T-helper 1 cell (primary cell): ENCODE measurements around the gene AGAP1.
"Not testable (repeated sequence)": the region's sequence is repeated elsewhere in the genome, so short reads cannot be mapped to it uniquely, and the experiment has no call there.

Experiments
- DNase-seq, 5 donors: peaks; one replicate each; pipeline ENCODE4 v3.0.0-alpha.2; 2012 to 2020

Gene AGAP1

DNA sequence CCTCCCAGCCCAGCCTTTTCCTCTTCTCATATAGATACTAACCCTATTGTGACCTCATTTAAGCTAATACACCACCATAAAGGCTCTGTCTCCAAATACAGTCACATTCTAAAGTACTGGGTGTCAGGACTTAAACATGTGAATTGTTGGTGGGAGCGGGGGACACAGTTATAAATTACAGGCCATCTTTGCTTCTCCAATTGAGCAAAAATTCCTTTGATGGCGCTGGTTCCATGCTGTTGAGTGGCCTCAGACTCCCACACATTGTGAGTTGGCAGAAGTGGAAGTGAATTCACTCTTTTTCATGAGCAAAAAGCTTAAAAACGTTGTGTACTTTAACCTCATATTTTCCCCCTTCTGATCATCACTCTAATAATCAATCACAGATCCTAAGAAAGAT lies 628.4 kb downstream of the AGAP1 start:
- no peak for DNase-seq

DNA sequence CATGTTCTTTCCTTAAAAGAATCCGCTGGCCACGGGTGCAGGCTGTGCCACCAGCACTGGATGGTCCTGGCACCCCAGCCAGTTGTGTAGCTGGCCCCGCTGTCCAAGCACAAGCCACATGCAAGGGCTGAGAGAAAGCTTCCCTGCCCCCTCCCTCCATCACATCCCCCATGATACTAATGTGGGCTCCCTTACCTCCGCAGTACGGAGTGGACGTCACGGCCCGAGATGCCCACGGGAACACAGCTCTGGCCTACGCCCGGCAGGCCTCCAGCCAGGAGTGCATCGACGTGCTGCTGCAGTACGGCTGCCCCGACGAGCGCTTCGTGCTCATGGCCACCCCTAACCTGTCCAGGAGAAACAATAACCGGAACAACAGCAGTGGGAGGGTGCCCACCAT lies 629.9 kb downstream of the AGAP1 start:
- DNase-seq: no peak

DNA sequence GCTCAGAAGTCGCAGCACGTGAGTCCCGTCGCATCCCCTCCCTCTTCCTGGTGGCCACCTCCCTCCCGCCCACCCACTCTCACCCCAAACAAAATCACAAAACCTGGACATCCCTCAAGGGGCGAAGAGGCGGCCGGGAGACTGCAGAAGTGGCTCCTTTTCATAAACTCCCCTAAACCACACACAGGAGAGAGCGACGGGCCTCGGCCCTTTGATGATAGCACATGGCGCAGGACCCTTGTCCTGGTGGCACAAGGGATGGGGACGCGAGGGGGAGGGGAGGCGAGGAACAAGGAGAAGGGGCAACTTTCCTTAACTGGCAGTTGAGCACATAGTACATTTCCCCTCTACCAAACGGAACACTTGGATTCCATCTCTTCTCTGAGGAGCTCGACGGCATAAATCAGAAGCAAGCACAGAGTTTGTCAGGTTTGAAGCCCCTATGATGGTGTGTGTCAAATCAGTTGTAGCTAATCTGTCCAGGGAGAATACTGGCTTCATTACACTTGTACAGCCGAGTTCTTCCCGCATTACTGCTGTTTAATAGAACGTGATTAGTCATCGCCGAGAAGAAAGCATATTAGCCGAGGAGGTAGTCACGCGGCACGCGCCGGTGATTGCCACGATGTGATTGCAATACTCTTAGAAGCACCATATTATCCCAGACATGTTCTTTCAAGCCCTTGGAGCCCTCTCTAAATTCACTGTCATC lies 630.5 kb downstream of the AGAP1 start:
- no peak for DNase-seq

DNA sequence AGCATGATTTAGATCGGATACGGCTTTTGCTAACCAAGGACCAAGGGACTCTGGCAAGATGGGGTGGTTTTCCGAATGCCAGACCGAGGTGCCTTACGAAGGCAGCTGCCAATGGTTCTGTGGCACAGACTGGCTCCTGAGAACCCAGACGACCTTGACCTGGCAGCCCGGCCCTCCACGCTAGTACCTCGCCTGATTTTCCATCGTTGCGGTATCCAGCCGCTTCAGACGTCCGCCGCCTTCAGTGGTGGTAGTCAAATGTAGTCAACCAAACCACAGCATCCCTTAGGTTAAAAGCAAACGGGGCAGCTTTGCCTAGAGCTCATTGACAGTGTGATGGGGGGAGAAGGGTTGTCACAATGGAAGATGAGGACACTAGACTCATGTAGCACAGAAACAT lies 631.7 kb downstream of the AGAP1 start:
- no peak for DNase-seq

DNA sequence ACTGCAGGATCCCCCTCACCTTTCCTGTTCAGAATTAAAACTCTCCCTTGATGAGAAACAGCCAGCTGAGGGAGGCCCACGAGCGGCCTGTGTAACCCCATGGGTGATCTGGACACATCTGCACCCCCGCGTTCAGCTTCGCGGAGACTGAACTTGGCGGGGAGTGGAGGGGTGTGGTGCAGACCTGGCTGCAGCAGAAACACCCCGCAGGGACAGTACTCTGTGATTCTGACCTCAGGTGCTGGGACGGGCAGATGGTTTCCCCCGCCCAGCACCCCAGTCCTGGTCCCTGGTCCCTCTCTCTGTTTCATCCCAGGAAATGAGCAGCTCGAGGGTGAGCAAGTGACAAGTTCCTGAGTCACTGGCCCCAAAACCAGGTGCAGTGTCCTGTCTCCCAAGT lies 633.2 kb downstream of the AGAP1 start:
- no peak for DNase-seq

DNA sequence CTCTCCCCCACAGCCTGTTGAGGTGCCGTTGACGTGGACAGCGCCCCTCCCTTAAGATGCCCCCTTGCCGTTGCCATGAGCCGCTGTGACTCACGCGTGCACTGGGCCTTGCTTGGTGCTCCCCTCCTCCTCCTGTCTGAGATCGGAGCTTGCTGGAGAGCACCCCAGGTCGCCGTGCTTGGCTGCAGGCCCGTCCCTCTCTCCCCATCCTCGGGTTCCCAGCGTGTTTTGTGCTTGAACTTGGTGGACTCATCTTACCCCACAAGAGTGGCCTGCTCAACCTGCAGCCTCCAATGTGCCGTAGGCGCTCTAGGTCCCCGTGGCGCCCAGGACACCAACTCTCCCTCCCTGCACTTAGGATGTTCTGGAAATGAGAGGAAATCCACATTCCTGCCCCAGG lies 634.5 kb downstream of the AGAP1 start:
- DNase-seq: no peak

DNA sequence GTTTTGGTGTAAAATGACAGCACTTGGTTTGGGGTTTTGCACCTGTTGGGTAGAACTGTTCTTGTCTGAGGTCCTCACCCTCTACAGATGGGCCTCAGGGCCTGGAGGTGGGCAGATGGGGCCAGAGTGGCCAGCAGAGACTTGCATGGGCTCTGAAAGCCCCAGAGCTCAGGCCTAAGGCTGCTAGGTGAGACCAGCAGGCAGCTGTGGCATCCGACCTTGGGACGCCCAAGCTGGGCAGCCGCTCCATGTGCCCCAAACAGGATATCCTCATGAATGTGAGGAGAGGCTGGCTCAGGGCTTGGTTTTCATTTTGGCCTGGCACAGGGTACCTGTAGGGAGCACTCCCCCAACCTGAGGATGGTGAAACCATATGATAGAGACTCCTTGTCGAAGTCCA lies 636.1 kb downstream of the AGAP1 start:
- DNase-seq: no peak

DNA sequence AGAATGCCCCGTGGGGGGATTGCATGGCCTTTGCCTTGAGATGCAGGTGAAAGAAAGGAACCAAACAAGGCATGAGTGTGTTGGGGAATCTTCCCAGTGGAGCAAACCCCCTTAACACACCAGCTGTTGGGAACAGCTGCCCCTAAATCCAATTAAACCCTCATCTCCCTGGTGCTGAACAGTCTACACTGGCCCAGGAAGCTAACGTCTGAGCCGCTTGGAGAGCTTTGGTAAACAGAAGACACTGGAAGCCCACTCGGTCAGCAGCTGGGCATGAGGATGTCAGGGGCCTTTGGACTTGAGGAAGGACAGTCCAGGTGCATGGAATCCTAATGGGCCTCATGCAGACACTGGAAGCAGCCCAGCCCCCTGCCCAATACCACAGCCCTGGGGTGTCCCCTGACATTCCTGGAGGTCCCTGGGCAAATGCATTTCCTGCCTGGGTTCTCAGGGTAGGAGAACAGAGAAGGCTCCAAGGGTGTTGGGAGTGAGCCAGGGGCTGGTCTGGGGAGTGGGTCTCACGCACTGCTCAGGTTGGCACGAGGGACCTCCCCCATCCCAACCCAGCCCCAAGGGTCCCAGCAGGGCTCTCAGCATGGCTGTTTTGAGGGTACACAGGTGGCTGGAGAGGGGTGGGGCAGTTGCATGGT lies 636.6 kb downstream of the AGAP1 start:
- DNase-seq: no peak

DNA sequence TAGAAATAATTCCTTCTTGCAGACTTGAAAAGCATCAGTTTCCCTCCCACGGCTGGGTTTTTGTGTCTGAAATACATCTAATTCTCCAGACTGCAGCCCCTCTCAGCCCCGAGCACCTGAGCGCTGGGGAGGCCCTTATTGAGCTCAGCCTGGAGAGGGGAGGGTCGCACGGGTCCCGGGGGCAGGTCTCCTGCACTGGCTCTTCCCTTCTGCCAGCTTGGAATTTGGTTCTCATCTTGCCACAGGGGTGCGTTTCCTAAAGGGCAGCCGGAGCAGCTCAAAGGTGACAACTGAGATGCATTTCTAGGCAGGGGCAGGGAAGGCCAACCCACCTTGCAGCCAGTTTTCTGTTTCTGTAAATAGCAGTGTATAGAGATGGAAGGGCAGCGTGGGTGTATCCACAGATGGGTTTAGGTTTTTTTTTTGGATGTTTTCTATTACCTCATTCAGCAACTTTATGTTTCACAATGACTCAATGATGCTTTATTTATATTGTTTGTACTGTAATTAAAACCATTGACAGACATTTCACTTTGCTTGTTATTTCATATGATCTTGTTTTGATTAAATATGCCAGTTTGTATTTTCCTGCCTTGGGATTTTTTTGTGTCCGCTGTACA lies 637.3 kb downstream of the AGAP1 start:
- DNase-seq: no peak

DNA sequence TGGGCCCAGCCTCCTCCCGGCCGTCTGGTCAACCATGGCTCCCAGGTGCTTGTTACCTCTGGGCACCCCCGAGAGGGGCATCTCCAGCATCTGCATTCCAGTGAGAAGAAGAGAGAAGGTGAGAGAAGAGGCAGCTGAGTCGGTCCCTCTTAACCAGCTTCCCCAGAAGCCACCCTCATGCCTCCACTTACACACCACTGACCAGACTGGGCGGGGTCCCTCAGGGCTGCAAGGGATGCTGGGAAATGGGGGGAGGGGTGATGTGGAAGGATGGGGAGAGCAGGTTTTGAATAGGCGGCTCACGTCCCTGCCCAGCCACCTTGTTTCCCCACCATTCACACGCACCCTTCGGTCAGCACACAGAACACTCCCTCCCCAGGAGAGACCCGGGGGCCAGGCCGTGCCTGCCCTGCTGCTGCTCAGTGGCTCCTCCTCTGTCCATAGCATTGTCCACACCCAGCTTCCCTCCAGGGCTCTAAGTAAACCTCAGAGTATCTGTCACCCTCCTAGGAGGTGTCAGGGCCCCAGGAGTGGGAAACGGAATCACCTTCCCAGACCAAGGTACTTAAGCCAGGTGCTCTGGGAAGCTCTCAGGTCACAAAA lies 639.7 kb downstream of the AGAP1 start:
- DNase-seq: no peak

DNA sequence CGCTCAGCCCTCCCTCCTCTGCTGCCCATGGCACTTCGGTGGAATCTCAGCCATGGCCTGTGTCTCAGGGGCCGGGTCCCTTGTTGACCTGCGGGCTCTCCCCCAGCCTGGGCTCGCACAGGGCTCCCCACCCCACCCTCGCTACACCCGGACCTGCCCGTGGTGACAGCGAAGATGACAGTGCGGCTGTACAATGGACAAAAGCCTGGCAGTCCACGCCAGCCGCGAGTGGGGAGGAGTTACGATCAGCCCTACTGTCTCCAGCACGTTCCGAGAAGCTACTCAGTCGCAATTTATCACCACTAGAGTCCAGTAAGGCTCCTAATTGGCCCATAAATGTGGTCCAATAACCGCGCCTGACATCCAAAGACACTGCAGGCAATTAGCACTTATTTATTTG lies 642.7 kb downstream of the AGAP1 start:
- no peak for DNase-seq

DNA sequence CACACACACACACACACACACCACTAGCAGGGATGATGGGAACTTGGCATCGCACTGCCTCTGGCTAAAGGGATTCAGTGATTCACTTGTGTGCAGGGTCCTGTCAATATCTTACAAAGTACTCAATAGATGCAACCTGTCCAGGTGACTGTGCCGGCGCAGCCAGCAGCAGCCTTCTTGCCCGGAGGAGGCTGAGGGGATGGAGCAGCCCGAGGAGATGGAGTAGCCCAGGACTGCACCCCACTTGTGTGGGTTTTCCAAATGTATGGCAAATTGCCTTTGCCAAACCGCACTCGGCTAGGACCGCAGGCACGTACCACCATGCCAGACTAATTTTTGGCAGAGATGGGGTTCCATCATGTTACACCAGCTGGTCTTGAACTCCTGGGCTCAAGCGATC lies 643.2 kb downstream of the AGAP1 start:
- DNase-seq: no peak

DNA sequence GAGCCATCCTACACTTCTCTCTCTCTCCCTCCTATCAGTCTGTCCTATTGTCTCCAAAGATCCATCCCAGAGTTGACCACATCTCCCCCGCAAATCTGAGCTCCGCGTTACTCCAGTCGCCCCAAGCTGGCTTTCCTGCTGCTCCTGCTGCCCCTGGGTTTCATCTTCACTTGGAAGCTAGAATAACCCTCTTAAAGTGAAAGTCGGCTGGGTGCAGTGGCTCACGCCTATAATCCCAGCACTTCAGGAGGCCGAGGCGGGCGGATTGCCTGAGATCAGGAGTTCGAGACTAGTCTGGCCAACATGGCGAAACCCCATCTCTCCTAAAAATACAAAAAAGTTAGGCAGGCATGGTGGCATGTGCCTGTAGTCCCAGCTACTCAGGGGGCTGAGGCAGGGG lies 647.8 kb downstream of the AGAP1 start:
- not testable (repeated sequence) for DNase-seq

DNA sequence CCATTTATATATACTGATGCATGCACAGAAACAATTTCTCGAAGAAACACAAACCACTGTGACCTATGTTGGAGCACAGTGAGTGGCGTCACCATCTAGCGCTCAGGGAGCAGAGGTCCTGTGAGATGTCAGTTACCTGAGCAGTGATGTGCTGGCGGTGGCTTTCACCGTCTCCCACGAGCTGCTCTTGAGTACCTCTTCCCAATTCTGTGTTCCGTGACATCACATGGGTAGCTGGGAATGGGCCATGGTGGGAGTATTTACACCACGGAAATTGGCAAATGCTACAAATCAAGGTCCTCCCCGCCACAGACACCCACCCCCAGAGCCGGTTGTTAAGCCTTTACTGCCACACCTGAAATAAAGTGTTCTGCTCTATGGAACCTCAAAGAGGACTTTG lies 650.0 kb downstream of the AGAP1 start:
- DNase-seq: no peak

DNA sequence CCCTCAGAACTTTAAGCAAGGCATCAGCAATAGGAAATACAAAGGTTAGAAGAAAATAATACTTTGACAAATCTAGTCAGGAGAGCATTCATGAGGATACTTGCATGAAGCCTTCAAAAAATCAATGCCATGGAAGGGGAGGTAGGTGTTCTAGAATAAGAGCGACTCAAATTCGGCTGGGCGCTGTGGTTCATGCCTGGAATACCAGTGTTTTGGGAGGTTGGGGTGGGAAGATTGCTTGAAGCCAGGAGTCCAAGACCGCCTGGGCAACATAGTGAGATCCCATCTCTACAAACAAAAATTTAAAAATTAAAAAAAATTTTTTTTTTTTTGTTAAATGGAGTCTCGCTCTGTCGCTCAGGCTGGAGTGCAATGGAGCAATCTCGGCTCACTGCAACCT lies 652.6 kb downstream of the AGAP1 start:
- no peak for DNase-seq

DNA sequence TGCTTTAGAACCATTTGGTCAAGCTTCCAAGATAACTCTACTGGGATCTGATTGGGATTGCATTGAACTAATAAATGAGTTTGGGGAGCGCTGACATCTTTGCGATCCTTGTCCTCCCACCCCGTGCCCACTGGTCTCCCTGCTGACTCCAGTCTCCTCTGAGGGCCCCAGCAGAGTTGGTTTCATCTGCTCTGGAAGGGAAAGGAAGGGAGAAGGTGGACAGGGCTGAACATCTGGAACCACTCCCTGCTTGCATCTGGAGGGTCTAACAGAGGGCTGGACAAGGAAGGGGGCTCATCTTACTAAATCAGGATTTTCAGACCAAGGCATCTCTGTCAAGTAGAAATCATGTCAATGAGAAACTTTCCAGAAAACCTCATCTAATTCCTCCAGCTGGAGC lies 661.6 kb downstream of the AGAP1 start:
- no peak for DNase-seq

DNA sequence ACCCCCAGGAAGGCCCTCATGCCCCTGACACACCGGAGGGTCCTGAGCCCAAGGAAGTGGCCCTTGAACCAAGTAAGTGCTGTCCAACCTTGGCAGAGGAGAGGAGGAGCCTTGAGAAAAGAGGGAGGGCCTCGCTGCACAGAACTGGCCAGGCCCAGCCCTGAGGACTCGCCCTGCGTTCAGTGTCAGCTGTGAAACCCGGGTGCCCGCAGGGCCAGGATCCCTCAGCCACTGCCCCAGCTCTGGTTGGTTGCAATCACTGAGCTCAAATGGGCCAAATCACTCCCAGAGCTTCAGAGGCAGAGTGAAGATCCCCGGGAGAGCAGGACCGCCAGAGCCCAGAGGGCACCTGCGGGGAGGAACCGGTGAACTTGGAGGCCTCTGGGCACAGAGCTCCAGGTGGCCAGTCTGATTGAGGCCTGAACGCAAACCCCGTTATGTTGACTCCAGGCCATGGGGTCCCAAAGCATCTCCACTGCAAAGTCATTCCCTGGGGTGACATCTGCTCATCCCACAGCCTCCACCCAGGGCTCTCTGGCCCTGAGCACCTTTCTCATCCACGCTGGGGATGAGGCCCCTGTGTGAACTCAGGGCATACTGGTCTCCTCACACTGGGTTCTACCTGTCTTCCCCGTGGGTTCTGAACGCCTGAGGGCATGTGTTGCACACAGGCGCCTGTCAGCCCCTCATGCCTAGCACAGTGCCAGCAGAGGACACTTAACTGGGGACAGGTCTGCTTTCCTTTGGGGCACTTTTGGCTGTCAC lies 662.4 kb downstream of the AGAP1 start:
- DNase-seq: no peak

DNA sequence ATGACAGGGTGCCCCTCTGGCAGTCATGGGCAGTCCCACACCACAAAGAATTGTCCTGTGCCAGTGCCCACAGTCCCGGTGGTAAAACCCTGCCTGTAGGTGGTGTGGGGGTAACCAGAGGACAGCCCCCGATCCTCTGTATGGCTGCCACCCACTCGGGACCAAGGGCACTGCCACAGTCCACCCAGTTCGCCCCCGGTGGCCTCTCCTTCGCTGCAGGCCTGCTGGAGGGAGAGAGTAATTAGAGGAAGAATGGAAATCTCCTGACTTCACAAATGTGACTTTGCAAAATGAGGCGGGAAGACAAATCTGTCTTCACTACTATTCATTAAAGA lies 663.0 kb downstream of the AGAP1 start:
- DNase-seq: no peak

DNA sequence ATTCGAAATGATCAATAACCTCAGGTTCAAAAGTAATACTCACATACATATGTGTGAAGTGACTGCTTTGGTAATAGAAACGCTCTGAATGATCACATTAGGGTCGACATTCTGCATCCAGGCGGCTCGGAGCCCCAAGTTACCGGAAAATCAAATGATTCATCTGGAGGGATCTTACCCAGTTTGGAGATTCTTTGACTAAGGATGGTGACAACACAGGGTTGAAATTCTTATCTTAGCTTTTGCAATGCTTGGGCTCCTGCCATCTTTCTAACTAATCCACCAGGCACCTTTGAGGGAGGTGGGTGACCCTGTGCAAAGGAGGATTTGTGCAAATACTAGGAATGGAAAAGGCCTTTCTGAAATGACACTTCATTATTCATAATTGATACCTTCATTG lies 663.5 kb downstream of the AGAP1 start:
- DNase-seq: no peak

DNA sequence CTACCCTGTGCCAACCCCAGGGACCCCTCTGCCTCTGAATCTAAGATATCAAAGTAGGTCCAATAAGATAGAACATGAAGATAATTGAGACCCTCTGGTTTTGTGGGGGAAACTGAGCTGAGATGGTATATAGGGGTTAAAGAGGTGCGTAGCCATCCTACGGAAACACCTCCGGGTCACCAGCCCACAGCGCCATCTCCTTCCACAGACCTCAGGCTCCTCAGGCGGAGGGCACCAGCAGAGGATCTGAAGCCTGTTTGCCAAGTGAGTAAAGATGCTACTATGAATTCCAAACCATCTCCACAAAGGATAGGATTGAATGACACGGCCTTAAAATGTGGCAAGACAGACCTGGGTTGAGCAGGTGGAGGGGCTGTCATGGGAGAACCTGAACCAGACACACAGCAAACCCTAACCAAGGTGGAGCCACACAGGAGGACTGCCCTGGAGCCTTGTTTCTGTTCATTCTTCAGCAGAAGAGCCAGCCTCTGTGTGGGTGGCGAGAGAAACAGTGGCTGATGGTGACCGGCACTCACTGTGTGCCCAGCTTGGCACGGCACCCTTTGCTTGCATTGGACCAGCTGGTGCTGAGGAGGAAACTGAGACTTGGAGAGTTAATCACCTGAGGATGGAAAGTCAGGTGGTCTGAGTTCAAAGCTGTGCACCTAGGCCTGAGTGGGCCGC lies 664.1 kb downstream of the AGAP1 start:
- DNase-seq: no peak

DNA sequence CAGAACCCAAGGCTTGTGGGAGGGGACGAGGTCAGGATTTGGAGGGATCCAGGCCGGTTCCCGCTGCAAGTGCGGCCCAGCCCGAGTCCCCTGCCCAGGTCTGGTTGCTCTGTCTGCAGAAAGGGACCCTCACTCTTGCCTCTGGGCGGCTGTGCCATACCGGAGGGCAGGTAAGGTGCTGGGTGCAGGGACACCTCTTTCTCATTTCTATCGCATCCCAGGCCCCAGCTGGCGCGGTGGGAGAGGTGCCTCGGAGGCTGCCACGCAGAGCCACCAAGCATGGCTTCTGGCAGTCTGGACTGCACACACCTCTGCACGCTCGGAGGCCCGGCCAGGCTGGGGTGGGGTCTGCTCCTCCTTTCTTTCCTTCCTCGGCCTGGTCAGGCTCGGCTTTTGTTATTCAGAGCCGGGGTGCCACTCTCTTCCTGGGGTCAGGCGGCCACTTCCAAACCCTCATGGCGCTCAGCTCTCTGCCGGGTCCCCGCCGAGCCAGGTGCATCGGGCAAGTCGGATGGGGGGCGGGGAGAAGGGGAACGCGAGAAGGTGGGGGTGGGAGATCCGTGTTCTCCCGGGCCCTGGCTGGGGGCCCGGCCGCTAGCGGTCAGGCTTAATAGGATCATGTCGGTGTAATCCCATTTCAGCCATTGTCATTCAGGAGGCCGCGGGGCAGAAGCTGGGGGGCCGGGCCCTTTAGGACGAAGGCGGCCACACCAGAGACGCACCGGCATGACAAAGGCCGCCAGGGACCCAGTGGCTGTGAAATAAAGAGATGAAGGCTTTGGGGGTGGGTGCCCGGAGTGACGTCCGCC lies 665.3 kb downstream of the AGAP1 start:
- DNase-seq: no peak

DNA sequence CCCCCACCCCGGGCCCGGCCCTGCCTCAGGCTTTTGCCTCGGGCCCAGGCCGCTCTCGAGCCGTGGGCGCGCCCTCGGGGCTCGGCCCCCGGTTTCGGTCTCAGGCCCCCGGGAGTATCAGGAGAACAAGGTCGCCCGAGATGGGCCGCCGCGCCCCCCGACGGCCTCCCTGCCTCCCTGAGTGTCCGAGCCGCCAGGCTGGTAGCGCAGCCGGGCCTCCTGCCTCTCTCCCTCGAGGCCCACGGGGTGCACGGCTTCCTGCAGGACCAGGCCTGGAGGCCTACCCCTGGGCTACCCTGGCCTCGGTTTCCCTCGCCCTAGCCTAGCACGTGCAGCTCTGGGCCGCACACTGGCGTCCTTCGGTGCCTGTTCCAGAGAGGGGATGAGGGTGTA lies 665.9 kb downstream of the AGAP1 start:
- no peak for DNase-seq
